ENCODE data around the gene CAMK2B. TPM values are rescaled to one million over a fixed set of nuclear protein-coding genes. Genes with fewer than 3 reads are reported as not detected.

CAMK2B gene
- total RNA-seq, 4 donors from 2014 or later = 0.89 to 5.1 (median 1.2) TPM

DNA sequence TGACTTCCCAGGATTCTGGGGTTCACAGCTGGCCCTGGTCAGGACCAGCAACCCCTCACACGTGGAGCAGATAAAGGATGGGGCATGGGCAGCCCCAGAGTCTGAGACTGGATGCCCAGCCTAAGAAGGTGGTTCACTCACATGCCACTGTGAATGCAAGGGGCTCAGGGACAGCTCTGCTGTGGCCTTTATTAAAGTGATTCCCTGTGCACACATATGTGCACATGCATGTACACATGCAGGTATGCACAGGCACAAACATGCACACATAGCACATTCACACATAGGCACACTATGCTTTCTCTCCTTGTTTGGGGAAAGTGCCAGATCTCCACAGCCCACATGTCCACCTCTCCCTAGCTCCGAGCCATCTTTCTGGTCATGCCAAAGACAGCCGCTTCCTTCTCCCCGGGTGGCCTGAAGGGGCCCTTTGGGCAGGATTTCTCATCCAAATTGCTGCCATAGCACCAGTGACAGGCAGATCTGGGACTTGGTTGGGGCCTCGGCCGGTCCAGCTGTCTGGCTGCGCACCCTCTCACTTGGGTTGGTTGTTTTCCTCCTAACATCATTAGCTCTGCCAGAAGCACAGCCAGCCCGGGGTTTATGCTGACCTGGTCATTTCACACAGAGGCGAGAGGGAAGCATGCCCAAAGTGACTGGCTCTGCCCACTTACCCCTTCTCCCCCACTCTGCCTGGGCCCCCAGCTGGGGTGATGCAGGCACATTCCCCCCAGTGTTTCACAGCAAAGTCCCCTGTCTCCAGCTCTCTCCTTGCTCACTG lies 137.6 kb downstream of the CAMK2B start:
- peak in 1 of 2 donors; percentile 48 for DNase-seq (ENCODE audit: low spot score in 2 of 2)
- Histone ChIP-seq H3K36me3 (no peaks in the 10 kb centered on the region), H3K4me3 (no peak overlapping the region), H3K4me1 (peaks cover 3% of the 10 kb centered on the region), H3K27ac (no peak overlapping the region), H3K9me3 (no peaks in the 10 kb centered on the region), H3K27me3 (peaks cover 5% of the 10 kb centered on the region)
- TF ChIP-seq POLR2AphosphoS5 (IDR thresholded peaks at IDR 0.05) (no peak), EP300 (IDR thresholded peaks at IDR 0.05) (no peak)
- WGBS = 67% methylated on average over 8 of the region's 9 CpGs

DNA sequence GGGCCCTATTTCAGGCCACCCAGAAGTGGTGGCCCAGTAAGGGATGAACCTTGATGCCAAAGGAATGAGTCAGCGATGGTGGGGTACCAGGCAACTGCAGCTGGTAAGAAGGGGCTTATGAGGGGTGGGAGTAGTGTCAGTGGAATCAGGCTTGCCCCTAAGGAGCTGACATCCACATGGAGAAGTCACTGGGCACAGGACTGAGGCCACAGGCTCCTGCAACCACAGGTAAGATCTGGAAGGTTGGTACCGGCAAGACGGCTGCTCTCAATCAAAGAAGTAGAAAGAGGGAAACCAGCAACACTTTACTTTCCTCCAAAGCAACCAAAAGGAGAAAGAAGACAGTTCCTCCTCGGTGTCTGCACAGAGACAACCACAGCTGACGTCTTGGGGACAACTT lies 138.7 kb downstream of the CAMK2B start:
- peaks cover 3% of the 10 kb centered on the region for H3K4me1 ChIP-seq
- no peak for DNase-seq (ENCODE audit: low spot score in 2 of 2)
- 73% methylated on average over 5 of the region's 5 CpGs for WGBS
- H3K9me3 ChIP-seq = no peaks in the 10 kb centered on the region
- no peak overlapping the region for H3K27ac ChIP-seq
- no peaks in the 10 kb centered on the region for H3K27me3 ChIP-seq
- no peaks in the 10 kb centered on the region for H3K36me3 ChIP-seq
- TF ChIP-seq POLR2A (IDR thresholded peaks at IDR 0.05) = no peak
- no peak for TF ChIP-seq EP300 (IDR thresholded peaks at IDR 0.05)
- TF ChIP-seq POLR2AphosphoS5 (IDR thresholded peaks at IDR 0.05) = no peak
- TF ChIP-seq CTCF (IDR thresholded peaks at IDR 0.05) = no peak
- no peak overlapping the region for H3K4me3 ChIP-seq

GRCh38 chr7:44185729-44186128 lies 139.7 kb downstream of the CAMK2B start:
- 80% methylated on average over 1 of the region's 5 CpGs for WGBS
- Histone ChIP-seq H3K4me1 (peaks cover 3% of the 10 kb centered on the region), H3K27ac (no peak overlapping the region), H3K4me3 (no peak overlapping the region), H3K9me3 (no peaks in the 10 kb centered on the region), H3K27me3 (no peaks in the 10 kb centered on the region), H3K36me3 (no peaks in the 10 kb centered on the region)
- no peak for TF ChIP-seq POLR2A (IDR thresholded peaks at IDR 0.05)
- no peak for TF ChIP-seq CTCF (IDR thresholded peaks at IDR 0.05)
- TF ChIP-seq EP300 (IDR thresholded peaks at IDR 0.05) = no peak
- TF ChIP-seq POLR2AphosphoS5 (IDR thresholded peaks at IDR 0.05) = no peak
- DNase-seq (ENCODE audit: low spot score in 2 of 2) = no peak

- Histone ChIP-seq H3K27me3 (no peaks in the 10 kb centered on the region), H3K36me3 (no peaks in the 10 kb centered on the region), H3K9me3 (no peaks in the 10 kb centered on the region), H3K4me1 (peaks cover 3% of the 10 kb centered on the region), H3K4me3 (no peak overlapping the region), H3K27ac (no peak overlapping the region)
- WGBS = 96% methylated on average over 2 of the region's 2 CpGs
- DNase-seq (ENCODE audit: low spot score in 2 of 2) = no peak
- TF ChIP-seq POLR2A (IDR thresholded peaks at IDR 0.05) = no peak
- TF ChIP-seq CTCF (IDR thresholded peaks at IDR 0.05) = no peak
- no peak for TF ChIP-seq EP300 (IDR thresholded peaks at IDR 0.05)
- TF ChIP-seq POLR2AphosphoS5 (IDR thresholded peaks at IDR 0.05) = no peak
These were observed 140.4 kb downstream of the CAMK2B start for GRCh38 chr7:44184873-44185446.

- Histone ChIP-seq H3K4me3 (no peak overlapping the region), H3K9me3 (no peaks in the 10 kb centered on the region), H3K4me1 (peaks cover 3% of the 10 kb centered on the region), H3K27ac (no peak overlapping the region), H3K27me3 (no peaks in the 10 kb centered on the region), H3K36me3 (no peaks in the 10 kb centered on the region)
- TF ChIP-seq CTCF (IDR thresholded peaks at IDR 0.05) = no peak
- TF ChIP-seq POLR2A (IDR thresholded peaks at IDR 0.05) = no peak
- no peak for TF ChIP-seq POLR2AphosphoS5 (IDR thresholded peaks at IDR 0.05)
- TF ChIP-seq EP300 (IDR thresholded peaks at IDR 0.05) = no peak
- DNase-seq (ENCODE audit: low spot score in 2 of 2) = no peak
- 73% methylated on average over 15 of the region's 16 CpGs for WGBS
These were observed 141.1 kb downstream of the CAMK2B start for GRCh38 chr7:44184206-44184872.

Measured in suprapubic skin (tissue), 4 donors.